ENCODE measurements around the gene PIK3R2. TPM values are rescaled to one million over a fixed set of nuclear protein-coding genes. Genes with fewer than 3 reads are reported as not detected.
A peak's percentile ranks its signal among the peaks of the same experiment; 100 is the strongest.

Gene PIK3R2
- total and polyA plus RNA-seq, 2 of the 13 experiments (the other 11 are each of a cell fraction or from before 2014, with no cell fraction given): 18.6 to 25.3 TPM

DNA sequence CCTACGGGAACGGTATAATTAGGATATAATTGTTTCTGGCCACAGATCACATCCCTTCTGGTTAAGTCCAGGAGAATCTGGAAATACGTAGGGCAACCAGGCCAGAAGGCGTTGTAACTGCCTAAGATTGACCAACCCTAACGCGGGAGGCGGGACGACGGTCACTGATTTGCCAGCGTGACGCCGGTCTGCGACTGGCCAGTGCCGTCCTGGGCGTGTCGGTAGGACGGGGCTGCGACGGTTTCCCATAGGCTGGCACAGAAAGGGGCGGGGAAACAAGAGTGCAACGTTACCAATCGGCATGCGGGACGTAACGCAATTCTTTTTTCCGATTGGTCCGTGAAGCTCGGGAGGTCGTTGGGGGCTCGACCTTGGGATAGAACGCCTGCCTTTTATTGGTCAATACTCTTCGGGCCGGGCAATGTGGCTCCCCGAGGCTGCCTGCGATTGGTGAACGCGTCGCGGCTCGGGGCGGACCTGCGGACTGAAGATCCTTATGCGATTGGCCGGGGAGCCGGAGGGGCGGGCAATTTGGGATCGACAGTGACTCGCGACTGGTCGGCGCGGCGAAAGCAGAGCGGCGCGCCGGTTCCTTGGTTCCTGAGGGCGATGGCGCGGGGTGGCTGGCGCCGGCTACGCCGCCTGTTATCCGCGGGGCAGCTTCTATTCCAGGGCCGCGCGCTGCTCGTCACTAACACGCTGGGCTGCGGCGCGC, 39.9 kb downstream of the PIK3R2 start, which contains the start of gene MPV17L2 (continued):
- TF ChIP-seq AGO2 (optimal IDR thresholded peaks at IDR 0.05; ENCODE audit: low read depth, low read length): no peak
- TF ChIP-seq HES4 (CRISPR knock-in tag; IDR thresholded peaks at IDR 0.05; ENCODE audit: borderline replicate concordance): 0 out of 2 replicates have a peak, but pooled peaks have one; percentile 18
- no peak for TF ChIP-seq HNRNPK (IDR thresholded peaks at IDR 0.05; ENCODE audit: low read depth, low read length, poor library complexity, severe bottlenecking)
- TF ChIP-seq, protein P1, sequence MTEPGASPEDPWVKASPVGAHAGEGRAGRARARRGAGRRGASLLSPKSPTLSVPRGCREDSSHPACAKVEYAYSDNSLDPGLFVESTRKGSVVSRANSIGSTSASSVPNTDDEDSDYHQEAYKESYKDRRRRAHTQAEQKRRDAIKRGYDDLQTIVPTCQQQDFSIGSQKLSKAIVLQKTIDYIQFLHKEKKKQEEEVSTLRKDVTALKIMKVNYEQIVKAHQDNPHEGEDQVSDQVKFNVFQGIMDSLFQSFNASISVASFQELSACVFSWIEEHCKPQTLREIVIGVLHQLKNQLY (CRISPR knock-in tag; IDR thresholded peaks at IDR 0.05): no peak
- TF ChIP-seq, protein P2, sequence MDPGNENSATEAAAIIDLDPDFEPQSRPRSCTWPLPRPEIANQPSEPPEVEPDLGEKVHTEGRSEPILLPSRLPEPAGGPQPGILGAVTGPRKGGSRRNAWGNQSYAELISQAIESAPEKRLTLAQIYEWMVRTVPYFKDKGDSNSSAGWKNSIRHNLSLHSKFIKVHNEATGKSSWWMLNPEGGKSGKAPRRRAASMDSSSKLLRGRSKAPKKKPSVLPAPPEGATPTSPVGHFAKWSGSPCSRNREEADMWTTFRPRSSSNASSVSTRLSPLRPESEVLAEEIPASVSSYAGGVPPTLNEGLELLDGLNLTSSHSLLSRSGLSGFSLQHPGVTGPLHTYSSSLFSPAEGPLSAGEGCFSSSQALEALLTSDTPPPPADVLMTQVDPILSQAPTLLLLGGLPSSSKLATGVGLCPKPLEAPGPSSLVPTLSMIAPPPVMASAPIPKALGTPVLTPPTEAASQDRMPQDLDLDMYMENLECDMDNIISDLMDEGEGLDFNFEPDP (CRISPR knock-in tag; conservative IDR thresholded peaks at IDR 0.05): no peak
- TF ChIP-seq, protein P3, sequence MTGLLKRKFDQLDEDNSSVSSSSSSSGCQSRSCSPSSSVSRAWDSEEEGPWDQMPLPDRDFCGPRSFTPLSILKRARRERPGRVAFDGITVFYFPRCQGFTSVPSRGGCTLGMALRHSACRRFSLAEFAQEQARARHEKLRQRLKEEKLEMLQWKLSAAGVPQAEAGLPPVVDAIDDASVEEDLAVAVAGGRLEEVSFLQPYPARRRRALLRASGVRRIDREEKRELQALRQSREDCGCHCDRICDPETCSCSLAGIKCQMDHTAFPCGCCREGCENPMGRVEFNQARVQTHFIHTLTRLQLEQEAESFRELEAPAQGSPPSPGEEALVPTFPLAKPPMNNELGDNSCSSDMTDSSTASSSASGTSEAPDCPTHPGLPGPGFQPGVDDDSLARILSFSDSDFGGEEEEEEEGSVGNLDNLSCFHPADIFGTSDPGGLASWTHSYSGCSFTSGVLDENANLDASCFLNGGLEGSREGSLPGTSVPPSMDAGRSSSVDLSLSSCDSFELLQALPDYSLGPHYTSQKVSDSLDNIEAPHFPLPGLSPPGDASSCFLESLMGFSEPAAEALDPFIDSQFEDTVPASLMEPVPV (CRISPR knock-in tag; IDR thresholded peaks at IDR 0.05): 0 out of 2 replicates have a peak, but pooled peaks have one; percentile 45
- TF ChIP-seq THAP11 (CRISPR knock-in tag; IDR thresholded peaks at IDR 0.05): peak; percentile 84
- 0 out of 2 replicates have a peak, but pooled peaks have one; percentile 70 for TF ChIP-seq CHD2 (IDR thresholded peaks at IDR 0.05; ENCODE audit: low read depth, low read length)
- TF ChIP-seq ZSCAN12 (CRISPR knock-in tag; IDR thresholded peaks at IDR 0.05): no peak
- peak; percentile 15 for TF ChIP-seq AGO1 (IDR thresholded peaks at IDR 0.05; ENCODE audit: low read depth, low read length, poor library complexity, severe bottlenecking)
- TF ChIP-seq ZBTB2 (CRISPR knock-in tag; IDR thresholded peaks at IDR 0.05; ENCODE audit: low read depth): no peak
- no peak for TF ChIP-seq ZNF552 (CRISPR knock-in tag; IDR thresholded peaks at IDR 0.05; ENCODE audit: borderline replicate concordance)
- peak; percentile 58 for TF ChIP-seq CEBPB (IDR thresholded peaks at IDR 0.05; ENCODE audit: borderline replicate concordance, low read depth, low read length)
- TF ChIP-seq RFX5 (IDR thresholded peaks at IDR 0.05; ENCODE audit: low read depth, low read length): peak; percentile 94
- no peak for TF ChIP-seq YEATS2 (CRISPR knock-in tag; IDR thresholded peaks at IDR 0.05; ENCODE audit: borderline replicate concordance)
- TF ChIP-seq ZBTB3 (CRISPR knock-in tag; IDR thresholded peaks at IDR 0.05; ENCODE audit: borderline replicate concordance, low read depth): no peak
- TF ChIP-seq PITX1 (CRISPR knock-in tag; IDR thresholded peaks at IDR 0.05): no peak
- TF ChIP-seq ZNF558 (CRISPR knock-in tag; IDR thresholded peaks at IDR 0.05; ENCODE audit: borderline replicate concordance): no peak
- TF ChIP-seq MEF2D (CRISPR knock-in tag; IDR thresholded peaks at IDR 0.05): peak; percentile 10; the same call in 1 of the 2 replicates
- TF ChIP-seq TCF12 (IDR thresholded peaks at IDR 0.05): no peak
- no peak for TF ChIP-seq TCF12 (CRISPR knock-in tag; IDR thresholded peaks at IDR 0.05)
- TF ChIP-seq NR2F6 (IDR thresholded peaks at IDR 0.05): peak; percentile 86
- peak; percentile 64; the same call in 1 of the 2 replicates for TF ChIP-seq NR2F6 (CRISPR knock-in tag; IDR thresholded peaks at IDR 0.05)
- TF ChIP-seq NCOR1 (IDR thresholded peaks at IDR 0.05; ENCODE audit: borderline replicate concordance, low read length): peak; percentile 20; the same call in 1 of the 2 replicates
- TF ChIP-seq U2AF1 (optimal IDR thresholded peaks at IDR 0.05; ENCODE audit: low read depth, low read length): no peak
